HG02571 (cell line): Measurements from ENCODE around the gene HMCN2.

Source experiments
- ATAC-seq: cut with Tn5 transposase; IDR thresholded peaks from one replicate; pipeline ENCODE4 v1.9.1; 2021; ENCODE audit warnings: mild to moderate bottlenecking, moderate library complexity; ENCODE audit not compliant: unreplicated experiment

Gene HMCN2

GRCh38 chr9:130483371-130483971, 217.9 kb downstream of the HMCN2 start:
- no peak for ATAC-seq
